ENCODE results near the gene GAK. TPM values are rescaled to one million over a fixed set of nuclear protein-coding genes. Genes with fewer than 3 reads are reported as not detected.

GAK gene
- total RNA-seq, 1 donor from 2014 or later: 138 TPM

GRCh38 chr4:875818-876423 lies 56.2 kb downstream of the GAK start:
- Histone ChIP-seq H3K4me3 (no peak overlapping the region), H3K27me3 (no peaks in the 10 kb centered on the region), H3K27ac (no peak overlapping the region), H3K9me3 (no peaks in the 10 kb centered on the region), H3K36me3 (peaks cover 75% of the 10 kb centered on the region), H3K4me1 (no peaks in the 10 kb centered on the region)
- ATAC-seq: no peak
- no peak for DNase-seq
- intact Hi-C loops (cut with DNase I): no loop called here
- TF ChIP-seq CTCF (IDR thresholded peaks at IDR 0.05): no peak

DNA sequence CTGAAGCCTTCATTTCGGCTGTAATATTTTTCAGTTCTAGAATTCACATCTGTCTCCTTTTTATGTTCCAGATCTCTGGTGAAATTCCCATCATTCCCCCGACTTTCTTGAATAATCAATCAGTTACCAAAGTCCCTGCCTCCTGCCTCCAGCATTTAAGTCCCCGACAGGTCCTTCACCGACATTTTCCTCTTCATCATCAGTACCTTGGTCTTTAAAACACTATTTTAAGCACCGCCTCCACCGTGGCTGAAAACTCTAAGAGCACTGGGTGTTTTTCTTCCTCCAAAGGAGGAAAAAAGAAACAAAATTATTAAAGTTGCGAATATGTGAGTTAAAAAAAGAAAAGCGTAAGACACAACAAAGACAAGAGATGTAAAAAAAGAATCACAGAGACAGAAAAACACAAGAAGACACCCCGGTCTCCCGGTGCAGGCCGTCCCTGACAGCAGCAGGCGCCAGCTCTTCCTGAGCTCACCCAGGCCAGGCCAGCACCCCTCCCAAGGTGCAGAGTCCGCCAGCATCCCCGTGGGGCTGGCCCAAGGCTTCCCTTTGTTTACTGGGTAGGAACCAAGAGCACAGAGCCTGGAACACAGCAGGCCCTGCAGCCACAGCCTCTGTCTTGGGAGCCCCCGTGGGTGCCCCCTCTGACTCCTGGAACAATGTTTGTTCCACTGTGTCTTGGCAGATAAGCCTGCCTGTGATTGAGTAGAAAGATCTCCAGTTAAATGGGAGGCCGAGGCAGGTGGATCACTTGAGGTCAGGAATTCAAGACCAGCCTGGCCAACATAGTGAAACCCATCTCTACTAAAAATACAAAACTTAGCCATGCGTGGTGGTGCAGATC lies 56.9 kb downstream of the GAK start:
- H3K9me3 ChIP-seq: no peaks in the 10 kb centered on the region
- intact Hi-C loops (cut with DNase I): no loop called here
- H3K36me3 ChIP-seq: peaks cover 73% of the 10 kb centered on the region
- no peak overlapping the region for H3K4me3 ChIP-seq
- TF ChIP-seq CTCF (IDR thresholded peaks at IDR 0.05): no peak
- no peaks in the 10 kb centered on the region for H3K27me3 ChIP-seq
- no peak overlapping the region for H3K27ac ChIP-seq
- ATAC-seq: no peak
- H3K4me1 ChIP-seq: no peaks in the 10 kb centered on the region
- DNase-seq: no peak

DNA sequence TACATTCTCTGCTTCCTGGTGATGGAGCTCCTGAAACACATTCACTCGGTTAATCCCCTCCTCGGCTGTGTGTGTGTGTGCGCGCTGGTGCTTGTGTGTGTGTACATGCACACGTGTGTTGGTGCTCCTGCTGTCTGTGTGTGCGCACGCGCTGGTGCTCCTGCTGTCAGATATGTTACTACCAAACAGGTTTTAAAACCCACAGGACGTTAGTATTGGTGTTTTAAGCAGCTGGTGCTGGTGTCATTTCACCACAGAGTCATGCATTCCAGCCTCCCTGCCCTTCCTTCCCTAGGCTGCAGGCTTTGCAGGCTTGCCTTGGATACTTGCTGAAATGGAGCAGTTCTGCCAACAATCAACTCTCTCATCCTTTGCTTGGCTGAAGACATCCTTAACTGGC lies 58.1 kb downstream of the GAK start:
- Histone ChIP-seq H3K4me3 (no peak overlapping the region), H3K4me1 (no peaks in the 10 kb centered on the region), H3K27ac (no peak overlapping the region), H3K9me3 (no peaks in the 10 kb centered on the region), H3K27me3 (no peaks in the 10 kb centered on the region), H3K36me3 (peaks cover 66% of the 10 kb centered on the region)
- TF ChIP-seq CTCF (IDR thresholded peaks at IDR 0.05): no peak
- ATAC-seq (no peak), DNase-seq (no peak)
- intact Hi-C loops (cut with DNase I): no loop called here

DNA sequence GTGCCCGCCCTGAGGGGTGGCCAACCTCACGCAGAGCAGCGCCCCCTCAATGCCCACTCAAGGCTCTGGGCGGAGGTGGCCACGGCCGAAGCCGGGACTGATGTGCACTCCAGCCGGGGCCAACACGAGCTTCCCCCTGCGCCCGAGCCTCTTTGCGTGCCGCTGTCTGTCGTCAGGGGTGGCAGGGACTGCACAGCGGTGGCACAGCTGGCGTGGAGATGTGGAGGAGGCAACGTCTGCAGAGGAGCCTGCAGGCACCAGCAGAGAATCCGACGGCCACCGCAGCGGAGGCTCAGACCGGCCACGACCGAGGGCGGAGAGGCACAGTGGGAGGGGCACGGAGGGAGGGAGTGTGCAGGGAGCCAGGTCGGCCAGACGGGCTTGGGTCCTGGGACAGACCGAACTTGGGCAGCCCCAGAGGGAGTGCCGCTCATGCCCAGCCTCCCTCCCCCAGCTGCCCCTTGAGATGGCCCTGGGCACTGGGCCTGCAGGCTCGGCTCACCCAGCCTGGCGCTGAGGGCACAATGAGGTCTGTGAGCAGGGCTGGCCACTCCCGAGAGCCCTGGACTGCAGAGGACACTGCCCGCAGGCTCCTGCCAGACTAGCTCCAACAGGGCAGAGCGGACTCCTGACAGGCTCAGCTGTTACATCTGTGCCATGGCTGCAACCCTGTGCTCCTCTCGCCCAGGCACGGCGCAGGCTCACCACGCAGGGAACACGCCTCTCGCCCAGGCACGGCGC lies 59.7 kb downstream of the GAK start:
- no peak overlapping the region for H3K4me3 ChIP-seq
- ATAC-seq (no peak), DNase-seq (no peak)
- H3K4me1 ChIP-seq: no peaks in the 10 kb centered on the region
- no peak for TF ChIP-seq CTCF (IDR thresholded peaks at IDR 0.05)
- intact Hi-C loops (cut with DNase I): no loop called here
- no peak overlapping the region for H3K27ac ChIP-seq
- no peaks in the 10 kb centered on the region for H3K9me3 ChIP-seq
- H3K27me3 ChIP-seq: no peaks in the 10 kb centered on the region
- peaks cover 65% of the 10 kb centered on the region for H3K36me3 ChIP-seq

DNA sequence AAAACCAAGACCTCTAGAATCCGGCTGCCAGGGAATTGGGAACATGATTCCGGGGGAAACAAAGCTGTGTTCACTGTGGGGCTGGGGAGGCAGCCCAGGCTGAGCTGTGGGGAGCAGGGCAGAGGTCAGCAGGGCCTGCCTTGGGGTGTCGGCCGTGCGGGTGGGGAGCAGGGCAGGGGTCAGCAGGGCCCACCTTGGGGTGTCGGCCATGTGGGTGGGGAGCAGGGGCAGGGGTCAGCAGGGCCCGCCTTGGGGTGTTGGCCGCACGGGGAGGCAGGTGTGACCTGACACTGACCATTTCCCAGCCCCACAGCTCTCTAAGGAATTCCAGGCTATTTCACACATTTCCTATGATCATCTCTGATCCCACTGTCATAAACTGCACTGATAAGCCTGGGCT lies 60.6 kb downstream of the GAK start:
- DNase-seq (no peak), ATAC-seq (peak; percentile 5)
- no peaks in the 10 kb centered on the region for H3K9me3 ChIP-seq
- H3K4me3 ChIP-seq: no peak overlapping the region
- H3K27ac ChIP-seq: no peak overlapping the region
- intact Hi-C loops (cut with DNase I): no loop called here
- no peaks in the 10 kb centered on the region for H3K27me3 ChIP-seq
- peaks cover 65% of the 10 kb centered on the region for H3K36me3 ChIP-seq
- no peak for TF ChIP-seq CTCF (IDR thresholded peaks at IDR 0.05)
- no peaks in the 10 kb centered on the region for H3K4me1 ChIP-seq

Measured in upper lobe of right lung (tissue), 1 donor.